Measurements from ENCODE around the gene EXOC6B. TPM values are rescaled to one million over a fixed set of nuclear protein-coding genes. Genes with fewer than 3 reads are reported as not detected.

Gene EXOC6B
- total and polyA plus RNA-seq, 10 of the 15 experiments (the other 5 are each of a cell fraction or from before 2014, with no cell fraction given), result 0.23 to 2.2 (median 1.2) TPM

DNA sequence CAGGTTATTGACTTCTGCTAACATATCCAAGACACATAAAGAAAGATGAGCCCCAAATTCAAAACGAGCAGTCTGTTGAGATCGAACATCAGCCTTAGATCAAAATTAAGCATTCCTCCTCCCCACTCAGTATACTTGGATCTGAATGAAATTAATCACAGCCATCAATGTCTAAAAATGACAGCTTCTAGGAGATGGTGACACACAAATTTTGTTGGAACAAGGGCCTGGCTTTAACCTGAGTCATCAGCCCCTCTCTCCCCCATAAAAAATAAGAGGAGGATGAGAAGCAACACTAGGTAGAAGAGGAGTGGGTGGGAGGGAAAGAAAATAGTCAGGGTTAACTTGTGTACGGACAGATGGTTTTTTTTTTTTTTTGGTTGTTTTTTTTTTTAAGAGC, 223.1 kb downstream of the EXOC6B start:
- Histone ChIP-seq H3K9ac (ENCODE audit: control insufficient read depth, insufficient read depth, low read length) (no peak overlapping the region), H3K4me2 (ENCODE audit: control insufficient read depth, insufficient read depth) (no peak overlapping the region), H2AFZ (ENCODE audit: control insufficient read depth, low read depth, low read length) (no peak overlapping the region), H3K36me3 (ENCODE audit: control insufficient read depth in 2 of 2, insufficient read depth in 2 of 2, low read length in 1 of 2) (no peaks in the 10 kb centered on the region), H3K9me3 (replicated peaks; ENCODE audit: control insufficient read depth, insufficient read depth, low read length) (no peaks in the 10 kb centered on the region), H3K4me1 (ENCODE audit: control insufficient read depth, insufficient read depth, low read length) (no peaks in the 10 kb centered on the region), H3K27me3 (replicated peaks in 1 of 2; ENCODE audit: control insufficient read depth in 2 of 2, insufficient read depth in 2 of 2, low read length in 1 of 2) (no peaks in the 10 kb centered on the region), H3K4me3 (no peak overlapping the region), H3K27ac (ENCODE audit: control insufficient read depth, insufficient read depth) (no peak overlapping the region), H3K79me2 (ENCODE audit: control insufficient read depth, insufficient read depth, low read length) (no peaks in the 10 kb centered on the region), H4K20me1 (ENCODE audit: control insufficient read depth, insufficient read depth) (no peaks in the 10 kb centered on the region)
- ChIA-PET RAD21 (ENCODE audit: unreplicated experiment) (no interaction called here), SMC1A (ENCODE audit: uncharacterized antibody, unreplicated experiment) (interaction anchor here (1.0 kb wide), 1 partner anchor 23 kb away, joined by 3 read pairs; no protein-coding TSS in a partner anchor), POLR2A (no interaction called here), CTCF (no interaction called here)
- intact Hi-C loops (cut with micrococcal nuclease; ENCODE audit: unreplicated experiment) (no loop called here), in situ Hi-C loops (cut with MboI) (no loop called here)
- no peak for DNase-seq (ENCODE audit: low read depth, low spot score)
- no TSS peak for BruUV-seq (replicated peaks)
- no peak for FAIRE-seq
- TF ChIP-seq GABPA (IDR thresholded peaks at IDR 0.05; ENCODE audit: low read depth), result no peak
- WGBS (ENCODE audit: insufficient coverage, insufficient replicate concordance, low lambda C conversion rate, missing lambda C conversion rate), result 69% methylated on average over 2 of the region's 3 CpGs
- no peak for ATAC-seq

DNA sequence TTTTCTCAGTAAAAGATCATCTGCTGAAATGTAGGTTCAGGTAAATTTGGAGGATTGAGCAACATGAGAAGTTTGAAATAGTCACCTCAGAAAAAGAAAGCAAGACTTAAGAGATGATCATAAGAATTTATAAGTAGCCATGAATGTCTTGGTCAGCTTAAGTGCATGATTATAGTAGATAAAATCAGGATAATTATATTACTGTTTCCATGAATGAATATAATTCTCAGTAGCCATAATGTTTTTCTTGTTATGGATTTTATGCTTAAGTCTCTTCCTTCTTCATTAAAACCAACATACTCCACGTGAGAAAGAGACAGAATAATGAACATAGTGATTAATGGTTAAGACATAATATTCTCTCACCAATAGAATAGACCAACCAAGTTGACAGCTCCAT, 223.7 kb downstream of the EXOC6B start:
- no peaks in the 10 kb centered on the region for H3K9me3 ChIP-seq (replicated peaks; ENCODE audit: control insufficient read depth, insufficient read depth, low read length)
- H3K4me2 ChIP-seq (ENCODE audit: control insufficient read depth, insufficient read depth), result no peak overlapping the region
- no peaks in the 10 kb centered on the region for H3K4me1 ChIP-seq (ENCODE audit: control insufficient read depth, insufficient read depth, low read length)
- H4K20me1 ChIP-seq (ENCODE audit: control insufficient read depth, insufficient read depth), result no peaks in the 10 kb centered on the region
- ChIA-PET CTCF (no interaction called here), RAD21 (ENCODE audit: unreplicated experiment) (no interaction called here), POLR2A (no interaction called here), SMC1A (ENCODE audit: uncharacterized antibody, unreplicated experiment) (interaction anchor here (0.6 to 0.8 kb wide), 2 partner anchors 22 to 58 kb away, joined by 3 read pairs; no protein-coding TSS in a partner anchor)
- no peaks in the 10 kb centered on the region for H3K79me2 ChIP-seq (ENCODE audit: control insufficient read depth, insufficient read depth, low read length)
- ATAC-seq (no peak), FAIRE-seq (no peak), DNase-seq (ENCODE audit: low read depth, low spot score) (no peak)
- H2AFZ ChIP-seq (ENCODE audit: control insufficient read depth, low read depth, low read length), result no peak overlapping the region
- no peaks in the 10 kb centered on the region for H3K36me3 ChIP-seq (ENCODE audit: control insufficient read depth in 2 of 2, insufficient read depth in 2 of 2, low read length in 1 of 2)
- in situ Hi-C loops (cut with MboI), result no loop called here
- no TSS peak for BruUV-seq (replicated peaks)
- no peaks in the 10 kb centered on the region for H3K27me3 ChIP-seq (replicated peaks in 1 of 2; ENCODE audit: control insufficient read depth in 2 of 2, insufficient read depth in 2 of 2, low read length in 1 of 2)
- WGBS (ENCODE audit: insufficient coverage, insufficient replicate concordance, low lambda C conversion rate, missing lambda C conversion rate), result 11% methylated on average over 1 of the region's 1 CpG
- no peak overlapping the region for H3K27ac ChIP-seq (ENCODE audit: control insufficient read depth, insufficient read depth)
- no peak overlapping the region for H3K9ac ChIP-seq (ENCODE audit: control insufficient read depth, insufficient read depth, low read length)
- intact Hi-C loops (cut with micrococcal nuclease; ENCODE audit: unreplicated experiment), result no loop called here
- H3K4me3 ChIP-seq, result no peak overlapping the region
- TF ChIP-seq RB1 (IDR thresholded peaks at IDR 0.05; ENCODE audit: borderline replicate concordance), result no peak
- no peak for TF ChIP-seq JUNB (IDR thresholded peaks at IDR 0.05)
- no peak for TF ChIP-seq SRF (IDR thresholded peaks at IDR 0.05; ENCODE audit: low read depth in 2 of 2, low read length in 2 of 2)
- no peak for TF ChIP-seq PAX5 (IDR thresholded peaks at IDR 0.05; ENCODE audit: borderline replicate concordance, low read depth, low read length)
- TF ChIP-seq SMARCA5 (IDR thresholded peaks at IDR 0.05), result no peak
- no peak for TF ChIP-seq SMC3 (IDR thresholded peaks at IDR 0.05; ENCODE audit: borderline replicate concordance, low read length)
- TF ChIP-seq MTA3 (IDR thresholded peaks at IDR 0.05; ENCODE audit: borderline replicate concordance, low read length), result no peak
- TF ChIP-seq FOXK2 (IDR thresholded peaks at IDR 0.05), result no peak
- TF ChIP-seq ZNF24 (IDR thresholded peaks at IDR 0.05), result no peak
- no peak for TF ChIP-seq TCF12 (IDR thresholded peaks at IDR 0.05; ENCODE audit: low read depth, low read length)
- TF ChIP-seq, protein P1, sequence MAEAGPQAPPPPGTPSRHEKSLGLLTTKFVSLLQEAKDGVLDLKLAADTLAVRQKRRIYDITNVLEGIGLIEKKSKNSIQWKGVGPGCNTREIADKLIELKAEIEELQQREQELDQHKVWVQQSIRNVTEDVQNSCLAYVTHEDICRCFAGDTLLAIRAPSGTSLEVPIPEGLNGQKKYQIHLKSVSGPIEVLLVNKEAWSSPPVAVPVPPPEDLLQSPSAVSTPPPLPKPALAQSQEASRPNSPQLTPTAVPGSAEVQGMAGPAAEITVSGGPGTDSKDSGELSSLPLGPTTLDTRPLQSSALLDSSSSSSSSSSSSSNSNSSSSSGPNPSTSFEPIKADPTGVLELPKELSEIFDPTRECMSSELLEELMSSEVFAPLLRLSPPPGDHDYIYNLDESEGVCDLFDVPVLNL (IDR thresholded peaks at IDR 0.05; ENCODE audit: low read depth, low read length), result no peak
- no peak for TF ChIP-seq RFX5 (IDR thresholded peaks at IDR 0.05; ENCODE audit: low read depth, low read length)
- no peak for TF ChIP-seq RAD21 (IDR thresholded peaks at IDR 0.05; ENCODE audit: insufficient read depth, low read depth, low read length)
- no peak for TF ChIP-seq RAD51 (IDR thresholded peaks at IDR 0.05)
- no peak for TF ChIP-seq CHD4 (IDR thresholded peaks at IDR 0.05)

Data from GM12878 (cell line).